A673 (cell line): ENCODE data around the gene TACC3.

Experiments used
- EZH2 ChIP-seq: fragments of 200-600 bp; sonication (generic); IDR thresholded peaks from 2 replicates; pipeline ENCODE4 v1.6.1; 2017; ENCODE audit warnings: borderline replicate concordance, low read depth, mild to moderate bottlenecking, mixed read lengths, antibody characterized with exemption, low read length; ENCODE audit not compliant: poor library complexity, severe bottlenecking
- TF ChIP-seq, protein P1 (sequence below): fragments of 300-800, 200-600 bp; sonication (generic); conservative IDR thresholded peaks from 2 replicates; pipeline ENCODE4 v1.5.1; 2017; ENCODE audit warnings: low read depth, mild to moderate bottlenecking, antibody characterized with exemption, low read length, moderate library complexity, mixed read lengths

GRCh38 chr4:1786544-1787362 lies 65.4 kb downstream of the TACC3 start:
- TF ChIP-seq, protein P1, sequence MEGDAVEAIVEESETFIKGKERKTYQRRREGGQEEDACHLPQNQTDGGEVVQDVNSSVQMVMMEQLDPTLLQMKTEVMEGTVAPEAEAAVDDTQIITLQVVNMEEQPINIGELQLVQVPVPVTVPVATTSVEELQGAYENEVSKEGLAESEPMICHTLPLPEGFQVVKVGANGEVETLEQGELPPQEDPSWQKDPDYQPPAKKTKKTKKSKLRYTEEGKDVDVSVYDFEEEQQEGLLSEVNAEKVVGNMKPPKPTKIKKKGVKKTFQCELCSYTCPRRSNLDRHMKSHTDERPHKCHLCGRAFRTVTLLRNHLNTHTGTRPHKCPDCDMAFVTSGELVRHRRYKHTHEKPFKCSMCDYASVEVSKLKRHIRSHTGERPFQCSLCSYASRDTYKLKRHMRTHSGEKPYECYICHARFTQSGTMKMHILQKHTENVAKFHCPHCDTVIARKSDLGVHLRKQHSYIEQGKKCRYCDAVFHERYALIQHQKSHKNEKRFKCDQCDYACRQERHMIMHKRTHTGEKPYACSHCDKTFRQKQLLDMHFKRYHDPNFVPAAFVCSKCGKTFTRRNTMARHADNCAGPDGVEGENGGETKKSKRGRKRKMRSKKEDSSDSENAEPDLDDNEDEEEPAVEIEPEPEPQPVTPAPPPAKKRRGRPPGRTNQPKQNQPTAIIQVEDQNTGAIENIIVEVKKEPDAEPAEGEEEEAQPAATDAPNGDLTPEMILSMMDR: no peak
- TF ChIP-seq EZH2: no peak
